H9 (cell line): ENCODE data around the gene TMEM116. TPM values are rescaled to one million over a fixed set of nuclear protein-coding genes. Genes with fewer than 3 reads are reported as not detected.

ENCODE experiments used
- DNase-seq: peaks from one replicate; pipeline ENCODE4 v3.0.0-alpha.2; 2017
- H2AFZ ChIP-seq: one replicate; pipeline ENCODE4 v1.6.1; 2013; ENCODE audit warnings: mild to moderate bottlenecking, low read length, control low read depth, moderate library complexity
- H2AK5ac ChIP-seq: 2 replicates; pipeline ENCODE4 v1.6.1; 2013; ENCODE audit warnings: low read length, control low read depth, mixed read lengths; ENCODE audit not compliant: insufficient read length
- H2BK120ac ChIP-seq: one replicate; pipeline ENCODE4 v1.6.1; 2013; ENCODE audit warnings: low read depth, mild to moderate bottlenecking, low read length, control low read depth, inconsistent platforms; ENCODE audit not compliant: poor library complexity, severe bottlenecking
- H2BK12ac ChIP-seq: 2 replicates; pipeline ENCODE4 v1.6.1; 2013; ENCODE audit warnings: low read length, control low read depth, mixed read lengths, low read depth; ENCODE audit not compliant: insufficient read length
- H2BK15ac ChIP-seq: 2 replicates; pipeline ENCODE4 v1.6.1; 2013; ENCODE audit warnings: low read depth, low read length, control low read depth
- H2BK20ac ChIP-seq: one replicate; pipeline ENCODE4 v1.6.1; 2013; ENCODE audit warnings: low read depth, mild to moderate bottlenecking, low read length, control low read depth, inconsistent platforms; ENCODE audit not compliant: poor library complexity, severe bottlenecking
- H2BK5ac ChIP-seq: 2 replicates; pipeline ENCODE4 v1.6.1; 2013; ENCODE audit warnings: low read length, control low read depth, mixed read lengths; ENCODE audit not compliant: insufficient read length
- H3K14ac ChIP-seq: 2 replicates; pipeline ENCODE4 v1.6.1; 2013; ENCODE audit warnings: low read length, control low read depth; ENCODE audit not compliant: insufficient read depth
- H3K18ac ChIP-seq: 2 replicates; pipeline ENCODE4 v1.6.1; 2013; ENCODE audit warnings: low read depth, mild to moderate bottlenecking, mixed read lengths, low read length, control low read depth; ENCODE audit not compliant: insufficient read length
- H3K23ac ChIP-seq: 2 replicates; pipeline ENCODE4 v1.6.1; 2013; ENCODE audit warnings: low read length, control low read depth, mixed read lengths, low read depth; ENCODE audit not compliant: insufficient read length
- H3K23me2 ChIP-seq: 2 replicates; pipeline ENCODE4 v1.6.1; 2013; ENCODE audit warnings: low read depth, mild to moderate bottlenecking, mixed read lengths, low read length, control low read depth; ENCODE audit not compliant: insufficient read length, poor library complexity, severe bottlenecking
- H3K27ac ChIP-seq: 2 replicates; pipeline ENCODE4 v1.5.1; 2013; ENCODE audit warnings: low read length, control low read depth, mixed read lengths, low read depth; ENCODE audit not compliant: insufficient read length
- H3K27me3 ChIP-seq: 2 replicates; pipeline ENCODE4 v1.6.1; 2013; ENCODE audit warnings: low read length, control low read depth, inconsistent platforms; ENCODE audit not compliant: insufficient read depth
- H3K4ac ChIP-seq: 2 replicates; pipeline ENCODE4 v1.6.1; 2013; ENCODE audit warnings: low read depth, mild to moderate bottlenecking, control low read depth, inconsistent platforms, low read length, moderate library complexity
- H3K4me1 ChIP-seq: 2 replicates; pipeline ENCODE4 v1.6.1; 2013; ENCODE audit warnings: low read length, control low read depth, inconsistent platforms; ENCODE audit not compliant: insufficient read depth
- H3K4me2 ChIP-seq: 2 replicates; pipeline ENCODE4 v1.6.1; 2013; ENCODE audit warnings: low read length, control low read depth, mixed read lengths; ENCODE audit not compliant: insufficient read length, insufficient read depth
- H3K56ac ChIP-seq: 2 replicates; pipeline ENCODE4 v1.6.1; 2013; ENCODE audit warnings: low read depth, mild to moderate bottlenecking, mixed read lengths, low read length, control low read depth; ENCODE audit not compliant: insufficient read length
- H3K79me1 ChIP-seq: 2 replicates; pipeline ENCODE4 v1.6.1; 2013; ENCODE audit warnings: low read depth, mild to moderate bottlenecking, moderate library complexity, low read length, control low read depth, inconsistent platforms; ENCODE audit not compliant: insufficient read depth, poor library complexity, severe bottlenecking
- H3K79me2 ChIP-seq: 2 replicates; pipeline ENCODE4 v1.6.1; 2013; ENCODE audit warnings: low read length, control low read depth, inconsistent platforms; ENCODE audit not compliant: insufficient read depth
- H3K9ac ChIP-seq: 2 replicates; pipeline ENCODE4 v1.6.1; 2013; ENCODE audit warnings: low read length, control low read depth, mixed read lengths; ENCODE audit not compliant: insufficient read length; ENCODE audit errors: extremely low read depth
- H3K9me3 ChIP-seq: one replicate; pipeline ENCODE4 v1.6.1; 2013; ENCODE audit warnings: low read depth, low read length, inconsistent platforms; ENCODE audit not compliant: control insufficient read depth
- H3T11ph ChIP-seq: one replicate; pipeline ENCODE4 v1.6.1; 2013; ENCODE audit warnings: mild to moderate bottlenecking, low read length, control low read depth, inconsistent platforms
- H4K20me1 ChIP-seq: one replicate; pipeline ENCODE4 v1.6.1; 2013; ENCODE audit not compliant: control insufficient read depth, insufficient read length, insufficient read depth
- H4K5ac ChIP-seq: 2 replicates; pipeline ENCODE4 v1.6.1; 2013; ENCODE audit warnings: low read depth, mild to moderate bottlenecking, mixed read lengths, low read length, control low read depth; ENCODE audit not compliant: insufficient read length
- H4K8ac ChIP-seq: replicated peaks from 2 replicates; pipeline ENCODE4 v1.6.1; 2013; ENCODE audit warnings: low read length, control low read depth, mixed read lengths, low read depth; ENCODE audit not compliant: insufficient read length
- H4K91ac ChIP-seq: 2 replicates; pipeline ENCODE4 v1.6.1; 2013; ENCODE audit warnings: low read depth, mild to moderate bottlenecking, moderate library complexity, mixed read lengths, low read length, control low read depth; ENCODE audit not compliant: insufficient read length
- H3K27ac Mint-ChIP-seq, 3 experiments: 2 replicates in 2 of 3; 3 replicates in 1 of 3; pipeline ENCODE4 v1.8.0; 2020 to 2021; ENCODE audit warnings: mixed read lengths in 3 of 3, mild to moderate bottlenecking in 1 of 3, moderate library complexity in 1 of 3
- H3K27me3 Mint-ChIP-seq: 2 replicates; pipeline ENCODE4 v1.8.0; 2021; ENCODE audit warnings: low read depth, mild to moderate bottlenecking, moderate library complexity, mixed read lengths
- H3K36me3 Mint-ChIP-seq, 3 experiments: 2 replicates in 2 of 3; 3 replicates in 1 of 3; pipeline ENCODE4 v1.8.0; 2020 to 2021; ENCODE audit warnings: low read depth in 3 of 3, mixed read lengths in 3 of 3; ENCODE audit not compliant: insufficient read depth in 1 of 3
- H3K4me1 Mint-ChIP-seq, 2 experiments: 2 replicates each; pipeline ENCODE4 v1.8.0; 2020; ENCODE audit warnings: mixed read lengths in 2 of 2
- H3K4me3 Mint-ChIP-seq, 2 experiments: 2 replicates in 1 of 2; 3 replicates in 1 of 2; pipeline ENCODE4 v1.8.0; 2020 to 2021; ENCODE audit warnings: mild to moderate bottlenecking in 2 of 2, mixed read lengths in 2 of 2, moderate library complexity in 1 of 2
- H3K9me3 Mint-ChIP-seq, 2 experiments: 2 replicates in 1 of 2; 3 replicates in 1 of 2; pipeline ENCODE4 v1.8.0; 2020; ENCODE audit warnings: mild to moderate bottlenecking in 2 of 2, mixed read lengths in 2 of 2, moderate library complexity in 1 of 2
- WGBS: extraction: QIAGEN DNeasy Blood & Tissue Kit; methylation state at CpG from one replicate; pipeline ENCODE4 v1.1.7; 2013; ENCODE audit warnings: missing lambda C conversion rate, low lambda C conversion rate, mixed read lengths; ENCODE audit not compliant: insufficient read length; ENCODE audit errors: extremely low coverage; 5-methylcytosine and 5-hydroxymethylcytosine counted together
- total RNA-seq: library from RNA; stranded (reverse); gene quantifications from 2 replicates; pipeline ENCODE4 v1.2.1, GENCODE V29; 2021
- TF ChIP-seq, protein P1 (sequence below): fragments of 200-600 bp; sonication (generic); conservative IDR thresholded peaks from 3 replicates; pipeline ENCODE4 v1.8.0; 2021; ENCODE audit warnings: antibody characterized with exemption, mild to moderate bottlenecking

TMEM116 gene
- total RNA-seq, 1 experiment from 2014 or later = 10.8 TPM

GRCh38 chr12:111981987-111982386, 31.0 kb downstream of the TMEM116 start:
- H3K9ac ChIP-seq = no peak overlapping the region
- no peak overlapping the region for H2BK12ac ChIP-seq
- no peaks in the 10 kb centered on the region for H3K27me3 ChIP-seq
- no peak overlapping the region for H2BK20ac ChIP-seq
- no peak for DNase-seq
- Mint-ChIP-seq H3K4me3 (no peak overlapping the region), H3K27ac (no peak overlapping the region), H3K27me3 (no peaks in the 10 kb centered on the region), H3K4me1 (no peaks in the 10 kb centered on the region), H3K36me3 (no peaks in the 10 kb centered on the region), H3K9me3 (no peaks in the 10 kb centered on the region)
- no peak overlapping the region for H2BK120ac ChIP-seq
- no peak overlapping the region for H3T11ph ChIP-seq
- H2BK15ac ChIP-seq = no peak overlapping the region
- no peak overlapping the region for H4K91ac ChIP-seq
- H3K56ac ChIP-seq = no peak overlapping the region
- TF ChIP-seq, protein P1, sequence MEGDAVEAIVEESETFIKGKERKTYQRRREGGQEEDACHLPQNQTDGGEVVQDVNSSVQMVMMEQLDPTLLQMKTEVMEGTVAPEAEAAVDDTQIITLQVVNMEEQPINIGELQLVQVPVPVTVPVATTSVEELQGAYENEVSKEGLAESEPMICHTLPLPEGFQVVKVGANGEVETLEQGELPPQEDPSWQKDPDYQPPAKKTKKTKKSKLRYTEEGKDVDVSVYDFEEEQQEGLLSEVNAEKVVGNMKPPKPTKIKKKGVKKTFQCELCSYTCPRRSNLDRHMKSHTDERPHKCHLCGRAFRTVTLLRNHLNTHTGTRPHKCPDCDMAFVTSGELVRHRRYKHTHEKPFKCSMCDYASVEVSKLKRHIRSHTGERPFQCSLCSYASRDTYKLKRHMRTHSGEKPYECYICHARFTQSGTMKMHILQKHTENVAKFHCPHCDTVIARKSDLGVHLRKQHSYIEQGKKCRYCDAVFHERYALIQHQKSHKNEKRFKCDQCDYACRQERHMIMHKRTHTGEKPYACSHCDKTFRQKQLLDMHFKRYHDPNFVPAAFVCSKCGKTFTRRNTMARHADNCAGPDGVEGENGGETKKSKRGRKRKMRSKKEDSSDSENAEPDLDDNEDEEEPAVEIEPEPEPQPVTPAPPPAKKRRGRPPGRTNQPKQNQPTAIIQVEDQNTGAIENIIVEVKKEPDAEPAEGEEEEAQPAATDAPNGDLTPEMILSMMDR = no peak
- no peak overlapping the region for H2AK5ac ChIP-seq
- H3K79me2 ChIP-seq = no peaks in the 10 kb centered on the region
- H3K23me2 ChIP-seq = no peaks in the 10 kb centered on the region
- H4K8ac ChIP-seq = no peak overlapping the region
- no peaks in the 10 kb centered on the region for H4K20me1 ChIP-seq
- H3K27ac ChIP-seq = no peak overlapping the region
- H2AFZ ChIP-seq = no peak overlapping the region
- WGBS = no CpG with 5 or more reads among the region's 2 CpGs
- H4K5ac ChIP-seq = no peak overlapping the region
- no peak overlapping the region for H3K4me2 ChIP-seq
- H3K18ac ChIP-seq = no peak overlapping the region
- no peak overlapping the region for H3K23ac ChIP-seq
- no peak overlapping the region for H3K14ac ChIP-seq
- no peak overlapping the region for H2BK5ac ChIP-seq
- H3K79me1 ChIP-seq = no peaks in the 10 kb centered on the region
- H3K9me3 ChIP-seq = no peaks in the 10 kb centered on the region
- no peaks in the 10 kb centered on the region for H3K4me1 ChIP-seq
- H3K4ac ChIP-seq = no peak overlapping the region
